NCI-H1694 (cell line): Measurements from ENCODE around the gene MRPS22.
"Not testable (repeated sequence)": the region's sequence is repeated elsewhere in the genome, so short reads cannot be mapped to it uniquely, and the experiment has no call there.

Source experiments
- DNase-seq: peaks from one replicate; lab custom pipeline; 2025; lab: John Stamatoyannopoulos, UW

The MRPS22 gene

DNA sequence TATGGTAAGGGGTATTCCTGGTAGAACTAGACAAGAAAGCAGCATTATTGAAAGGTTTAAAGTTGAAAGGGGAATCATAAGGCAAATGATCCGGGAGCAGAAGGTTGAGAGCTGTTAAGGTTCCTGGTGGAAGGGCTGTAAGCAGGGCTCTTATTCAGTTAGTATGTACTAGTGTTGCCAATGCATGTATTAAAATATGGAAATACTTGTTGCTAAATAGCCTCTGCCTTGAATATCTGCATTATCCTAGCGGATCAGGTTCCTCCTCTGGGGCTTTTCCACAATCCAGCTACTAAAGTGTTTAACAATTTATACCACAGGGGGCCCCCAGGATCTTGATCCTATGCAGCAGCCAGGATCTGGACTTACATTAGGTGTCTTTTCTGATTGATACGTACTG is 52.9 kb downstream of the MRPS22 start:
- DNase-seq = no peak

- not testable (repeated sequence) for DNase-seq
Measured at GRCh38 chr3:139401155-139401554, 57.3 kb downstream of the MRPS22 start.
